Neural cell (in vitro differentiated cells): Measurements from ENCODE around the gene APOBEC3H. TPM values are rescaled to one million over a fixed set of nuclear protein-coding genes. Genes with fewer than 3 reads are reported as not detected.

Source experiments
- H2AFZ ChIP-seq: fragments of 200-600, 300-800 bp; sonication (generic), shearing (Covaris generic); 2 replicates; pipeline ENCODE4 v1.6.0; 2014; ENCODE audit warnings: low read depth, mild to moderate bottlenecking, antibody characterized with exemption, low read length, moderate library complexity
- H3F3A ChIP-seq: fragments of 200-600 bp; shearing (Covaris generic); 2 replicates; pipeline ENCODE4 v1.6.1; 2016; ENCODE audit warnings: mild to moderate bottlenecking, moderate library complexity, mixed read lengths, antibody characterized with exemption, low read length; ENCODE audit not compliant: insufficient read depth, poor library complexity, severe bottlenecking
- H3K27ac ChIP-seq: fragments of 200-600, 300-800 bp; sonication (generic), shearing (Covaris generic); 2 replicates; pipeline ENCODE4 v1.5.1; 2014; ENCODE audit warnings: mild to moderate bottlenecking, low read length, moderate library complexity
- H3K27me3 ChIP-seq: fragments of 300-800, 200-600 bp; sonication (generic), shearing (Covaris generic); 2 replicates; pipeline ENCODE4 v1.6.0; 2014; ENCODE audit warnings: mild to moderate bottlenecking, low read depth, low read length, moderate library complexity; ENCODE audit not compliant: insufficient read depth
- H3K36me3 ChIP-seq: fragments of 300-800, 200-600 bp; sonication (generic), shearing (Covaris generic); 2 replicates; pipeline ENCODE4 v1.5.1; 2014; ENCODE audit warnings: mild to moderate bottlenecking, antibody characterized with exemption, low read length, moderate library complexity; ENCODE audit not compliant: insufficient read depth
- H3K4me2 ChIP-seq: fragments of 300-800, 200-600 bp; sonication (generic), shearing (Covaris generic); 2 replicates; pipeline ENCODE4 v1.6.0; 2014; ENCODE audit warnings: mild to moderate bottlenecking, low read length
- H3K4me3 ChIP-seq: fragments of 300-800, 200-600 bp; sonication (generic), shearing (Covaris generic); 2 replicates; pipeline ENCODE4 v1.5.1; 2014; ENCODE audit warnings: mild to moderate bottlenecking, low read length, moderate library complexity
- H3K79me2 ChIP-seq: fragments of 200-600 bp; shearing (Covaris generic); replicated peaks from 2 replicates; pipeline ENCODE4 v1.6.0; 2014; ENCODE audit warnings: mild to moderate bottlenecking, low read length, moderate library complexity; ENCODE audit not compliant: insufficient read depth
- H3K9ac ChIP-seq: fragments of 300-800, 200-600 bp; sonication (generic), shearing (Covaris generic); 2 replicates; pipeline ENCODE4 v1.6.1; 2016; ENCODE audit warnings: mild to moderate bottlenecking, low read length, mixed read lengths
- H3K9me2 ChIP-seq: fragments of 200-600 bp; shearing (Covaris generic); 2 replicates; pipeline ENCODE4 v1.6.1; 2016; ENCODE audit warnings: mild to moderate bottlenecking, low read length, mixed read lengths; ENCODE audit not compliant: insufficient read depth
- H3K9me3 ChIP-seq: fragments of 200-600, 300-800 bp; sonication (generic), shearing (Covaris generic); 2 replicates; pipeline ENCODE4 v1.6.1; 2016; ENCODE audit warnings: mild to moderate bottlenecking, mixed run types, low read length, moderate library complexity, mixed read lengths
- H4K20me1 ChIP-seq: fragments of 200-600 bp; shearing (Covaris generic); 2 replicates; pipeline ENCODE4 v1.6.1; 2016; ENCODE audit warnings: mild to moderate bottlenecking, mixed run types; ENCODE audit not compliant: insufficient read depth
- EP300 ChIP-seq: fragments of 450-650 bp; conservative IDR thresholded peaks from 2 replicates; pipeline ENCODE4 v1.6.1; 2014; ENCODE audit warnings: antibody characterized with exemption, mild to moderate bottlenecking, moderate library complexity; ENCODE audit not compliant: poor library complexity, severe bottlenecking
- EZH2 ChIP-seq: fragments of 200-600, 300-800 bp; shearing (Covaris generic), sonication (generic); IDR thresholded peaks from 2 replicates; pipeline ENCODE4 v1.6.1; 2014; ENCODE audit warnings: antibody characterized with exemption, low read length, borderline replicate concordance, mild to moderate bottlenecking; ENCODE audit not compliant: insufficient read depth, poor library complexity, severe bottlenecking
- MXI1 ChIP-seq: fragments of 450-650 bp; conservative IDR thresholded peaks from 2 replicates; pipeline ENCODE4 v1.6.1; 2014; ENCODE audit warnings: antibody characterized with exemption, mild to moderate bottlenecking; ENCODE audit not compliant: poor library complexity, severe bottlenecking
- POLR2AphosphoS5 ChIP-seq: IDR thresholded peaks from 2 replicates; pipeline ENCODE4 v1.6.1; 2012
- RAD21 ChIP-seq: fragments of 450-650 bp; conservative IDR thresholded peaks from 2 replicates; pipeline ENCODE4 v1.6.1; 2014; ENCODE audit warnings: antibody characterized with exemption, mild to moderate bottlenecking, moderate library complexity
- SMC3 ChIP-seq: fragments of 450-650 bp; conservative IDR thresholded peaks from 2 replicates; pipeline ENCODE4 v1.6.1; 2014; ENCODE audit warnings: antibody characterized with exemption, mild to moderate bottlenecking, moderate library complexity; ENCODE audit not compliant: poor library complexity
- TAF1 ChIP-seq: IDR thresholded peaks from 2 replicates; pipeline ENCODE4 v1.6.1; 2012; ENCODE audit warnings: low read depth
- polyA plus RNA-seq: library from polyadenylated mRNA; depleted of rRNA; stranded (reverse); fragments of >200 nt; gene quantifications from 2 replicates; pipeline ENCODE4 v1.2.3, GENCODE V29; 2014
- TF ChIP-seq, protein P1 (sequence below): IDR thresholded peaks from 2 replicates; pipeline ENCODE4 v1.6.1; 2012; ENCODE audit warnings: borderline replicate concordance
- TF ChIP-seq, protein P2 (sequence below): fragments of 450-650 bp; IDR thresholded peaks from 2 replicates; pipeline ENCODE4 v1.5.1; 2014; ENCODE audit warnings: antibody characterized with exemption, mild to moderate bottlenecking, moderate library complexity; ENCODE audit not compliant: poor library complexity, severe bottlenecking

APOBEC3H gene
- polyA plus RNA-seq, 1 donor from 2014 or later: not detected

DNA sequence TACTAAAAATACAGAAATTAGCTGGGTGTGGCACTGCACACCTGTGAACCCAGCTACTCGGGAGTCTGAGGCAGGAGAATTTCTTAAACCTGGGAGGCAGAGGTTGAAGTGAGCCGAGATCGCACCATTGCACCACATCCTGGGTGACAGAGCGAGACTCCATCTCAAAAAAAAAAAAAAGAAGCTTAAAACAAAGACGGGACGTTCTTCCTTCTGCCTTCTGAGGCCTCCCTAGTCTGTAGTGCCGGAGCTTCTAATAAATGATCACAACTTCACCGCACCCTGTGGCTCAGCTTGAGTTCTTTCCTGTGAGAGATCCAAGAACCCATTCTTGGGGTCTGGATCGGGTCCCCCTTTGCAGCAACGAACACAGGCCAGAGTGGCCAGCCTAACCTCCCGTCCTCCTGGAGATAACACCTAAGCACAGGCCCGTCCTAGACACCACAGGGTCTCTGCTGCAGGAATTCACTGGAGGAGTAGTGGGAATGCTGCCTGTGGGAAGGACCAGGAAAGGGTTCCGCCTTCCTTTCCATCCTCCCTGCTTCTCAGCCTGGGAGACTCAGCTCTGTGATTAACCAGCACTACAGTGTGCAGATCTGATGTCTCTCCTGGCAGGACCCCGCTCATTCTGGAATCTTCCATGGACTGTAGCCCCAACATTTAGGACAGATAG, 2.2 kb upstream of the APOBEC3H start:
- Histone ChIP-seq H3K4me3 (no peak overlapping the region), H3K79me2 (no peaks in the 10 kb centered on the region), H3F3A (no peaks in the 10 kb centered on the region), H2AFZ (no peak overlapping the region), H3K27me3 (no peaks in the 10 kb centered on the region), H3K36me3 (no peaks in the 10 kb centered on the region), H3K9ac (no peak overlapping the region), H3K27ac (no peak overlapping the region), H3K4me2 (no peak overlapping the region), H4K20me1 (no peaks in the 10 kb centered on the region), H3K9me3 (no peaks in the 10 kb centered on the region), H3K9me2 (no peaks in the 10 kb centered on the region)
- TF ChIP-seq, protein P1, sequence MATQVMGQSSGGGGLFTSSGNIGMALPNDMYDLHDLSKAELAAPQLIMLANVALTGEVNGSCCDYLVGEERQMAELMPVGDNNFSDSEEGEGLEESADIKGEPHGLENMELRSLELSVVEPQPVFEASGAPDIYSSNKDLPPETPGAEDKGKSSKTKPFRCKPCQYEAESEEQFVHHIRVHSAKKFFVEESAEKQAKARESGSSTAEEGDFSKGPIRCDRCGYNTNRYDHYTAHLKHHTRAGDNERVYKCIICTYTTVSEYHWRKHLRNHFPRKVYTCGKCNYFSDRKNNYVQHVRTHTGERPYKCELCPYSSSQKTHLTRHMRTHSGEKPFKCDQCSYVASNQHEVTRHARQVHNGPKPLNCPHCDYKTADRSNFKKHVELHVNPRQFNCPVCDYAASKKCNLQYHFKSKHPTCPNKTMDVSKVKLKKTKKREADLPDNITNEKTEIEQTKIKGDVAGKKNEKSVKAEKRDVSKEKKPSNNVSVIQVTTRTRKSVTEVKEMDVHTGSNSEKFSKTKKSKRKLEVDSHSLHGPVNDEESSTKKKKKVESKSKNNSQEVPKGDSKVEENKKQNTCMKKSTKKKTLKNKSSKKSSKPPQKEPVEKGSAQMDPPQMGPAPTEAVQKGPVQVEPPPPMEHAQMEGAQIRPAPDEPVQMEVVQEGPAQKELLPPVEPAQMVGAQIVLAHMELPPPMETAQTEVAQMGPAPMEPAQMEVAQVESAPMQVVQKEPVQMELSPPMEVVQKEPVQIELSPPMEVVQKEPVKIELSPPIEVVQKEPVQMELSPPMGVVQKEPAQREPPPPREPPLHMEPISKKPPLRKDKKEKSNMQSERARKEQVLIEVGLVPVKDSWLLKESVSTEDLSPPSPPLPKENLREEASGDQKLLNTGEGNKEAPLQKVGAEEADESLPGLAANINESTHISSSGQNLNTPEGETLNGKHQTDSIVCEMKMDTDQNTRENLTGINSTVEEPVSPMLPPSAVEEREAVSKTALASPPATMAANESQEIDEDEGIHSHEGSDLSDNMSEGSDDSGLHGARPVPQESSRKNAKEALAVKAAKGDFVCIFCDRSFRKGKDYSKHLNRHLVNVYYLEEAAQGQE: no peak
- TF ChIP-seq, protein P2, sequence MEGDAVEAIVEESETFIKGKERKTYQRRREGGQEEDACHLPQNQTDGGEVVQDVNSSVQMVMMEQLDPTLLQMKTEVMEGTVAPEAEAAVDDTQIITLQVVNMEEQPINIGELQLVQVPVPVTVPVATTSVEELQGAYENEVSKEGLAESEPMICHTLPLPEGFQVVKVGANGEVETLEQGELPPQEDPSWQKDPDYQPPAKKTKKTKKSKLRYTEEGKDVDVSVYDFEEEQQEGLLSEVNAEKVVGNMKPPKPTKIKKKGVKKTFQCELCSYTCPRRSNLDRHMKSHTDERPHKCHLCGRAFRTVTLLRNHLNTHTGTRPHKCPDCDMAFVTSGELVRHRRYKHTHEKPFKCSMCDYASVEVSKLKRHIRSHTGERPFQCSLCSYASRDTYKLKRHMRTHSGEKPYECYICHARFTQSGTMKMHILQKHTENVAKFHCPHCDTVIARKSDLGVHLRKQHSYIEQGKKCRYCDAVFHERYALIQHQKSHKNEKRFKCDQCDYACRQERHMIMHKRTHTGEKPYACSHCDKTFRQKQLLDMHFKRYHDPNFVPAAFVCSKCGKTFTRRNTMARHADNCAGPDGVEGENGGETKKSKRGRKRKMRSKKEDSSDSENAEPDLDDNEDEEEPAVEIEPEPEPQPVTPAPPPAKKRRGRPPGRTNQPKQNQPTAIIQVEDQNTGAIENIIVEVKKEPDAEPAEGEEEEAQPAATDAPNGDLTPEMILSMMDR: no peak
- TF ChIP-seq TAF1 (no peak), EP300 (no peak), MXI1 (no peak), EZH2 (no peak), RAD21 (no peak), POLR2AphosphoS5 (no peak), SMC3 (no peak)

DNA sequence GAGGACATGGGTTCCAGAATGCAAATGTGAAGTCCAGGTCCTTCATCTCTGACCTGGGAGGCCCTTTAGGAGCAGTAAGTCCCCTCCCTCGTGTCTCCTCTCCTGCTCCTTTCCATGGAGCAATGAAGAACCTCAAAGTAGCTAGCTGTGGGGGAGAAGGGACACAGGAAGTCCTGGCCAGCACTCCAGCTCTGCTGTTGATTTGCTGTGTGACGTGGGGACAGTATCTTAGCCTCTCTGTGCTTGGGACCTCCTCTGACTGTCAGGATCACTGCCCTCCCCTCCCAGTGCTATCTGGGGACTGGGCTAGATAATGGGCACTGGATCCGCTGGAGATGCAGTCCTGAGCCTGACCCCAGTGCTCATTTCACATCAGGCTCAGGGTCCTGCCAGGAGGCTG, 1.1 kb upstream of the APOBEC3H start:
- H3K36me3 ChIP-seq: no peaks in the 10 kb centered on the region
- no peak overlapping the region for H3K4me2 ChIP-seq
- no peak overlapping the region for H3K27ac ChIP-seq
- no peak overlapping the region for H2AFZ ChIP-seq
- no peaks in the 10 kb centered on the region for H3K27me3 ChIP-seq
- H3K4me3 ChIP-seq: no peak overlapping the region
- no peaks in the 10 kb centered on the region for H3K79me2 ChIP-seq
- TF ChIP-seq, protein P2: no peak
- TF ChIP-seq SMC3: no peak
- no peaks in the 10 kb centered on the region for H3K9me2 ChIP-seq
- no peaks in the 10 kb centered on the region for H3F3A ChIP-seq
- H3K9me3 ChIP-seq: no peaks in the 10 kb centered on the region
- no peaks in the 10 kb centered on the region for H4K20me1 ChIP-seq
- H3K9ac ChIP-seq: no peak overlapping the region
